ENCODE measurements around the gene CD2.

- TF ChIP-seq POLR2A (IDR thresholded peaks at IDR 0.05) (no peak), CTCF (IDR thresholded peaks at IDR 0.05) (no peak)
Measured at GRCh38 chr1:116814926-116815723, 60.9 kb downstream of the CD2 start.
